HG03097 (cell line): ENCODE data around the gene XRCC6.
"Not testable (repeated sequence)": the region's sequence is repeated elsewhere in the genome, so short reads cannot be mapped to it uniquely, and the experiment has no call there.

Experiments used
- ATAC-seq: cut with Tn5 transposase; IDR thresholded peaks from one replicate; pipeline ENCODE4 v1.9.1; 2021; ENCODE audit not compliant: unreplicated experiment, low FRiP score

XRCC6 gene

GRCh38 chr22:41683052-41683451 lies 62.0 kb downstream of the XRCC6 start:
- no peak for ATAC-seq

GRCh38 chr22:41683616-41684015 lies 62.5 kb downstream of the XRCC6 start:
- no peak for ATAC-seq

DNA sequence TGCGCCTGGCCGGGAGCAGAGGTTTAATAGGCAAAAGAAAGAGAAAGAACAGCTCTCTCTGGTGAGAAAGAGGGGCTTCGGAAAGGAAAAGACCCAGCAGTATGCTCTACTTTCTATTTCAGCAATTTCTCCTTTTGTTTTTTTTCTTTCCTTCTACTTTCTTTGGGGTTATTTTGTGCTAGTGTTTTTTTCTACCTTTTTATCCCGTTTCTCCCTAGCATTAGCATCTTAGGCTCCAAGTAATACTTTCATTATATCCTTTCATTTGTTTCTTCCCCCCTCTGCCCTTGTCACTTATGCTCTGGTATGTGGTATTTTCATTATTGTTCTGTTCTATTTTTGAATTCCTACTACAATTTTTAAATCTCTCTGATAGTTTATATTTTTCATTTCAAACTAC lies 63.1 kb downstream of the XRCC6 start:
- ATAC-seq: no peak

DNA sequence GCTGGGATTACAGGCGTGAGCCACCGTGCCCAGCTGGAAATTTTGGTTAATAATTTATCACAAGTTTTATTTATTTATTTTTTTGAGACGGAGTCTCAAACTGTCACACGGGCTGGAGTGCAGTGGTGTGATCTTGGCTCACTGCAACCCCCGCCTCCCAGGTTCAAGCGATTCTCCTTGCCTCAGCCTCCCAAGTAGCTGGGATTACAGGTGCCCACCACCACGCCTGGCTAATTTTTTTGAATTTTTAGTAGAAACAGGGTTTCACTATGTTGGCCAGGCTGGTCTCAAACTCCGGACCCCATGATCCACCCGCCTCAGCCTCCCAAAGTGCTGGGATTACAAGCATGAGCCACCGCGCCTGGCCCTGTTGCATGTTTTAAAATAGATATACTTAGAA lies 65.8 kb downstream of the XRCC6 start:
- ATAC-seq: not testable (repeated sequence)

DNA sequence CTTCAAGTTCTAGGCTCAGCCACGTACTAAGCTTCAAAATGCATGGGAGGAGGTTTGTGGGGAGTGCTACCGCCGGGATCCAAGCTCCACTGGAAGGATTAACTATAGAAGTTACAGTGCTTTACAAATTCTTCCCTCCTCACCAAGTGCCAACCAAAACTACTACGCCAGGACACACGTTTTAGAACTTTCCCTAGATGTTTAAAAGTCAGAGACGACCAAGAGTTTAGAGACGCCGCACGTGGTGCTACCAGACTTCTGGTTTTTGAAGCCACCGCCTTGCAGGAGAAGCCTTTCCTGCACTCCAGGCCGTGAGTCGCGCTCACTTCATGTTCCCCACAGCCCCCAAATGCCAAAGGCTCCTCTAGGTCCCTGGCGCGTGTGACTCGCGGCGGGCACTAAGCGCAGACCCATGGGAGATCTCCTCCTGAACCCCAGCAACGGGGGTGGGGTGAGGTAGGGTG lies 66.8 kb downstream of the XRCC6 start:
- ATAC-seq: no peak

DNA sequence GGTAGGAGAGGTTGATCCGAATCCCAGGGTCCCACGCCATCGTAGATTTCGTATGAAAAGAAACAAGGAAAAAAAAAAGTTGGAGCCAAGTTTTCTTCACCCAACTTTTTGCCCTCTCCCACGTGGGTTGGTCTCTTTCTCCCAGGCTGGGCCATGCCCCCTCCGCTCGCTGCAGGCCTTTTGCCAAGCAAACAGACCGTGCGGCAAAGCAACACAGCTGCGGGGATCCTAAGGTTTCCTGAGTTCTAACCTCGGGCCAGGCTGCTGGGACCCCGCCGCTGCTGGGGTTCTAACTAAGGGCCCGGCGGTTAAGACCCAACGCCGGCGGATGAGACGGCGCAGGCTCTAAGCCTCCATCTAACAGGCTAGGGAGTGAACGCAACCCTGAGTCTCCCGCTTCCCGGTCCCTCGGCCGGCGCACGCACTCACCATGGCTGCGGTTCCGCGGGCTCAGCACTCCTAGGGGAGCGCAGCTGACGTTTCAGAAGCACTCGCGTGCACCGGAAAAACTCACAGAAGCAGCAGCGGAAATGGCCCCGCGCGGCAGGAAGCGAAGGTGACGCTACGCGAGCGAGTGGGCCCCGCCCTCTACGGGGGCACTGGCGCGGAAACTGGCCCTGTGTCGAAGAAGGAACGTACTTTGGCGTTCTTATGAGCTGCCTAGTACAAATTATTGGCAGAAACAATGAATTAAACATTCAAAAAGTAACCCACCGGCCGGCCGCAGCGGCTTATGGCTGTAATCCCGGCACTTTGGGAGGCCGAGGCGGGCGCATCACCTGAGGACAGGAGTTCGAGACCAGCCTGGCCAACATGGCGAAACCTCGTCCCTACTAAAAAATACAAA lies 67.5 kb downstream of the XRCC6 start, which contains the start of gene SNU13:
Gene SNU13 (minus strand): TSS at position 503 of the 847 bp plus-strand sequence. CDS start 71 bp downstream, at position 432.
- peak; percentile 87 for ATAC-seq

GRCh38 chr22:41690476-41690875 lies 69.4 kb downstream of the XRCC6 start:
- ATAC-seq: no peak

GRCh38 chr22:41695211-41695610 lies 74.1 kb downstream of the XRCC6 start:
- ATAC-seq: no peak

DNA sequence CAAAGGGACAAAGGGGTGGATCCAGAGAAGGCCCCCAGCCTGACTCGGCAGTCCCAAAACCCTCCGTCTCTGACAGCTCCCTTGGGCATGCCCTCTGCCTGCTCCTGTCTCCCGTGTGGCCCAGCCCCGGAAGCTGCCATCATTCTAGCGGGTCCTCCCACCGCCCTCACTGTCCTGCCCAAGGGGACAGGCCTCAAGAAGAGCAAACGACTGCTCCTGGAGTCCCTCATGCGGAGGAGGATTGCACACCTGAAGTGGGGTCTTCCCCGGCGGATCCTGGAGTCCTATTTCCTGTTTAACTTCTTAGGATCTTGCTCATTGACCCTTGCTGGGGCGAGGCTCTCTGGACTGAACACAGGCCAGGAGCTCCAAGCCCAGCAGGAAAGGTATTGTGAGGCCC lies 75.6 kb downstream of the XRCC6 start:
- no peak for ATAC-seq

DNA sequence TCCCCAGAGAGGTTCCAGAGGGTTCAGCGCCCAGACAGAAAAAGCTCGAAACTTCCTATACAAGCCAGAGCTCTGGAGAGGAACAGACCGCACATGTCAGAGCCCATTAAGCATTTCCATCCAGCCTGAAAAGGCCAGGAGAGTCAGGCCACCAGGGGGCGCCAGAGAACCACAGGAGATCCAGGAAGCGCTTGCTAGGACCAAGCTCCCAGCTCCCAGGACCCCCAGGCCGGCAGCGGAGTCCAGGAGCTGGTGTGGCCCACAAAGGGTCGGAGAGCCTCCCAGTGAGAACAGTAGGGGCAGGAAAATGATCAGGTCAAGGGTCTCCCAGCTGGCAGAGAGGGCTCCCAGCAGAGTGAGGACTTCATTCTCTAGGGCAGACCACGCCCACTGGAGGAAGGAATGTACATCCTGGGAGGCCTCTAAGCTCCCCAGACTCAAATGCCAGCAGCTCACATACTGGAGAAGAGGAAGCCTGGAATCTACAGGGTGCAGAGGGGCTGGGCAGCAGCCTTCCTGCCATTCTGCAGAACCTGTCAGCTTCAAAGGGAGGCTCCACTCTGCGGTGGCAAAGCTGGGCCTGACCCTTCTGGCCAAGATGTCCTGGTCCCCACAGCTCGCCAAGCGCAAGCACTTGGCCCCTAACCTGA lies 76.2 kb downstream of the XRCC6 start:
- peak; percentile 67 for ATAC-seq

GRCh38 chr22:41699264-41700107 lies 78.4 kb downstream of the XRCC6 start, which contains the start of gene MEI1:
MEI1 (plus strand) TSS chr22:41699503; CDS start chr22:41699539, 36 bp downstream.
- no peak for ATAC-seq

DNA sequence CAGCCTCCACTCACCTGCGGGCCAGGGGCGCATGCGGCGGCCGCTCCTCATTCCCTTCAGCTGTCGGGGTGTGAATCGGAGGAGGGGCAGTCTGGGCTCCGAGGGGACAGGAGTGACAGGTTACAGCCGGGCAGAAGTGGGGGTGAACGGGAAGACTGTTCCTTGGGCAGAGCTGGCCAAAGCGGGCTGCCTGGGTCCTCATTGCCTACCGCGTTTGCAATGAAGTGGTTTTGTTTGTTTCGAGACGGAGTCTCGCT lies 78.9 kb downstream of the XRCC6 start:
- no peak for ATAC-seq

- ATAC-seq: no peak
Measured at GRCh38 chr22:41702763-41703162, 81.7 kb downstream of the XRCC6 start.

GRCh38 chr22:41709341-41709740 lies 88.2 kb downstream of the XRCC6 start:
- ATAC-seq: no peak

DNA sequence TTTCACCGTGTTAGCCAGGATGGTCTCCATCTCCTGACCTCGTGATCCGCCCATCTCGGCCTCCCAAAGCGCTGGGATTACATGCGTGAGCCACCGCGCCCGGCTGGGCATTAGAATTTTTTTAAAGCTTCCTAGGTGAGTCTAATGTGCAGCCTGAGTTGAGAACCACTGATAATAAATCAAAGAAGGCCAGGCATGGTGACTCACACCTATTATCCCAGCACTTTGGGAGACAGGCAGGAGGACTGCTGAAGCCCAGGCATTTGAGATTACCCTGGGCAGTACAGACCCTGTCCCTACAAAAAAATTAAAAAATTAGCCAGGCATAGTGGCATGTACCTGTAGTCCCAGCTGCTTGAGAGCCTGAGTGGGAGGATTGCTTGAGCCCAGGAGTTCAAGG lies 91.9 kb downstream of the XRCC6 start:
- ATAC-seq: no peak
